A549 (cell line): Measurements from ENCODE around the gene RANGRF. TPM values are rescaled to one million over a fixed set of nuclear protein-coding genes. Genes with fewer than 3 reads are reported as not detected.

ENCODE experiments used
- ATAC-seq, 2 experiments: fragments of 200-7000 bp in 1 of 2; fragments of >200 bp in 1 of 2; cut with Nextera tagmentation in 1 of 2; cut with Tn5 transposase in 1 of 2; 3 replicates each; pipeline versions ENCODE4 v1.8.0 to v1.9.1; 2018 to 2020; ENCODE audit warnings: mild to moderate bottlenecking in 1 of 2, moderate library complexity in 1 of 2
- CTCF ChIA-PET: fragments of 300-600 bp; sonication (Branson Sonifier 250); formaldehyde crosslinking; extraction: SDS; loops from one replicate; lab custom pipeline; 2021; ENCODE audit warnings: antibody characterized with exemption, inconsistent platforms; lab: Yijun Ruan, JAX
- POLR2A ChIA-PET: fragments of 350-600 bp; formaldehyde crosslinking; extraction: SDS; loops from one replicate; lab custom pipeline; 2021; ENCODE audit warnings: antibody characterized with exemption, inconsistent platforms; lab: Yijun Ruan, JAX
- DNase-seq, 2 experiments: peaks; one replicate each; pipeline versions ENCODE4 v3.0.0 to v3.0.0-alpha.2; 2011 to 2016; ENCODE audit warnings: low read depth in 1 of 2, low spot score in 1 of 2
- FAIRE-seq: peaks from 2 replicates; lab custom pipeline; 2011; peaks lifted over from hg19 to GRCh38; lab: Jason Lieb, UNC
- H3K27ac ChIP-seq, 2 experiments: fragments of >200 bp; sonication (Bioruptor Twin); formaldehyde crosslinking; 3 replicates each; pipeline ENCODE4 v1.5.1; 2016 to 2017
- H3K4me1 ChIP-seq: fragments of >200 bp; sonication (Bioruptor Twin); formaldehyde crosslinking; 3 replicates; pipeline ENCODE4 v1.6.1; 2016
- H3K4me2 ChIP-seq: fragments of >200 bp; sonication (Bioruptor Twin); formaldehyde crosslinking; 3 replicates; pipeline ENCODE4 v1.6.1; 2016
- H3K4me3 ChIP-seq: fragments of >200 bp; sonication (Bioruptor Twin); formaldehyde crosslinking; 3 replicates; pipeline ENCODE4 v1.5.1; 2016
- H3K9me3 ChIP-seq: fragments of >200 bp; sonication (Bioruptor Twin); formaldehyde crosslinking; 3 replicates; pipeline ENCODE4 v1.6.1; 2016
- ATOH8 ChIP-seq: fragments of 250-450 bp; sonication (Bioruptor Pico); IDR thresholded peaks from 2 replicates; pipeline ENCODE4 v1.5.0; 2020; ENCODE audit warnings: low read depth, mild to moderate bottlenecking, moderate library complexity
- CTCF ChIP-seq: fragments of >200 bp; sonication (Bioruptor Twin); formaldehyde crosslinking; IDR thresholded peaks from 3 replicates; pipeline ENCODE4 v1.5.1; 2016
- EHF ChIP-seq: fragments of 250-450 bp; sonication (Bioruptor Pico); IDR thresholded peaks from 2 replicates; pipeline ENCODE4 v1.5.0; 2020; ENCODE audit warnings: mild to moderate bottlenecking
- ELK1 ChIP-seq: fragments of 150-350 bp; IDR thresholded peaks from 2 replicates; pipeline ENCODE4 v1.6.1; 2014; ENCODE audit warnings: low read depth, mild to moderate bottlenecking, low read length
- GATA3 ChIP-seq: IDR thresholded peaks from 2 replicates; pipeline ENCODE4 v1.6.1; 2012; ENCODE audit warnings: borderline replicate concordance
- MAFK ChIP-seq: fragments of 450-650 bp; IDR thresholded peaks from 2 replicates; pipeline ENCODE4 v1.6.1; 2014; ENCODE audit not compliant: partially characterized antibody
- MAX ChIP-seq: IDR thresholded peaks from 2 replicates; pipeline ENCODE4 v1.6.1; 2012
- MAZ ChIP-seq: fragments of 150-350 bp; IDR thresholded peaks from 2 replicates; pipeline ENCODE4 v1.6.1; 2014; ENCODE audit warnings: antibody characterized with exemption, low read depth, low read length, borderline replicate concordance
- NFE2L2 ChIP-seq: fragments of 150-350 bp; conservative IDR thresholded peaks from 2 replicates; pipeline ENCODE4 v1.6.1; 2014; ENCODE audit warnings: low read length
- NPAS2 ChIP-seq: fragments of 250-450 bp; sonication (Bioruptor Pico); IDR thresholded peaks from 2 replicates; pipeline ENCODE4 v1.8.0; 2022; ENCODE audit warnings: mild to moderate bottlenecking, moderate library complexity, borderline replicate concordance
- PHF8 ChIP-seq: fragments of 200-600 bp; sonication (generic); IDR thresholded peaks from 2 replicates; pipeline ENCODE4 v1.6.1; 2016; ENCODE audit warnings: low read depth, mild to moderate bottlenecking, antibody characterized with exemption, moderate library complexity, borderline replicate concordance
- RCOR1 ChIP-seq: fragments of 150-350 bp; IDR thresholded peaks from 2 replicates; pipeline ENCODE4 v1.6.1; 2014; ENCODE audit warnings: antibody characterized with exemption, low read length, low read depth
- REST ChIP-seq: fragments of 200-600 bp; sonication (generic); IDR thresholded peaks from 2 replicates; pipeline ENCODE4 v1.6.1; 2016; ENCODE audit warnings: antibody characterized with exemption, mild to moderate bottlenecking, moderate library complexity
- SREBF2 ChIP-seq: fragments of 450-650 bp; IDR thresholded peaks from 2 replicates; pipeline ENCODE4 v1.6.1; 2014; ENCODE audit warnings: mild to moderate bottlenecking, moderate library complexity
- TFCP2L1 ChIP-seq: fragments of 250-450 bp; sonication (Bioruptor Pico); IDR thresholded peaks from 2 replicates; pipeline ENCODE4 v1.5.0; 2021; ENCODE audit warnings: mild to moderate bottlenecking
- ZC3H11A ChIP-seq: fragments of 450-650 bp; IDR thresholded peaks from 2 replicates; pipeline ENCODE4 v1.6.1; 2014; ENCODE audit warnings: antibody characterized with exemption, mild to moderate bottlenecking
- ZSCAN20 ChIP-seq: fragments of 250-450 bp; sonication (Bioruptor Pico); IDR thresholded peaks from 2 replicates; pipeline ENCODE4 v1.8.0; 2022; ENCODE audit warnings: mild to moderate bottlenecking, moderate library complexity
- WGBS: methylation state at CpG from one replicate; pipeline ENCODE4 v1.1.6; 2017; ENCODE audit errors: missing lambda C conversion rate; 5-methylcytosine and 5-hydroxymethylcytosine counted together
- polyA plus RNA-seq, 4 experiments: library from polyadenylated mRNA; depleted of rRNA in 3 of 4; stranded (reverse); fragments of >200 nt; fragmentation: RNase III in 1 of 4; extraction: RNeasy Plus Mini Kit Qiagen cat#74134 plus additional on column Dnase treatment in 1 of 4; gene quantifications; 2 replicates in 3 of 4; 3 replicates in 1 of 4; pipeline ENCODE4 v1.2.3, GENCODE V29; 2011 to 2017

RANGRF gene
- polyA plus RNA-seq, 2 of the 4 experiments (the other 2 are of a cell fraction): 47.2 to 56.4 TPM

GRCh38 chr17:8314797-8315763, 26.6 kb downstream of the RANGRF start (continued):
- TF ChIP-seq REST: no peak
- no peak for TF ChIP-seq MAX
- no peak for TF ChIP-seq GATA3
- no peak for TF ChIP-seq SREBF2
- TF ChIP-seq RCOR1: no peak

GRCh38 chr17:8315764-8316217, 27.3 kb downstream of the RANGRF start:
- Histone ChIP-seq H3K4me3 (no peak overlapping the region), H3K27ac (no peak overlapping the region), H3K4me1 (no peaks in the 10 kb centered on the region), H3K9me3 (no peaks in the 10 kb centered on the region)
- POLR2A ChIA-PET: no interaction called here
- 81% methylated on average over 26 of the region's 26 CpGs for WGBS
- DNase-seq: no peak
- TF ChIP-seq GATA3 (no peak), TFCP2L1 (CRISPR knock-in tag) (no peak), ZSCAN20 (CRISPR knock-in tag) (no peak), ATOH8 (no peak), EHF (no peak), CTCF (no peak), SREBF2 (no peak), NFE2L2 (no peak), NPAS2 (CRISPR knock-in tag) (no peak), ZC3H11A (no peak), ELK1 (no peak), MAZ (no peak), PHF8 (no peak), MAFK (no peak)
- TF ChIP-seq, all 56 proteins: peak for 0
- CTCF ChIA-PET: interaction anchor here (0.9 to 7.0 kb wide), 4 partner anchors 12 to 60 kb away, joined by 3 to 39 read pairs (median 4); partner anchors contain the start of gene KRABD2
- no peak; a peak in 1 of 6 replicates for ATAC-seq
- no peak for FAIRE-seq
- H3K4me2 ChIP-seq: no peak overlapping the region
